Right lobe of liver (tissue), 4 donors: Measurements from ENCODE around the gene MVB12A.

Experiments
- CTCF ChIP-seq, 4 donors: fragments of 200-600 bp in 3 of 4; fragments of 450-650 bp in 1 of 4; IDR thresholded peaks; one replicate each; pipeline versions ENCODE4 v1.5.1 to v1.8.0; 2016 to 2022; ENCODE audit warnings: antibody characterized with exemption in 4 of 4, mild to moderate bottlenecking in 2 of 4
- POLR2A ChIP-seq: fragments of 450-650 bp; IDR thresholded peaks from one replicate; pipeline ENCODE4 v1.6.1; 2017; ENCODE audit warnings: antibody characterized with exemption, mild to moderate bottlenecking
- donor health status: DM: no; HTN: no; CAD: no.
- donor health status: DM: no; HTN: no; CAD: no.
- donor health status: DM: no; HTN: yes; CAD: no.

- TF ChIP-seq CTCF (IDR thresholded peaks at IDR 0.05) (no peak), POLR2A (no peak)
These were observed 13.0 kb upstream of the MVB12A start for GRCh38 chr19:17406887-17407196.
